DLD1 (cell line): ENCODE measurements around the gene ISL2.

Experiments
- in situ Hi-C: cut with HindIII; loops from 2 replicates; pipeline ENCODE4 v1.10.0; 2017; ENCODE audit warnings: low sequenced_read_pairs

ISL2 gene

DNA sequence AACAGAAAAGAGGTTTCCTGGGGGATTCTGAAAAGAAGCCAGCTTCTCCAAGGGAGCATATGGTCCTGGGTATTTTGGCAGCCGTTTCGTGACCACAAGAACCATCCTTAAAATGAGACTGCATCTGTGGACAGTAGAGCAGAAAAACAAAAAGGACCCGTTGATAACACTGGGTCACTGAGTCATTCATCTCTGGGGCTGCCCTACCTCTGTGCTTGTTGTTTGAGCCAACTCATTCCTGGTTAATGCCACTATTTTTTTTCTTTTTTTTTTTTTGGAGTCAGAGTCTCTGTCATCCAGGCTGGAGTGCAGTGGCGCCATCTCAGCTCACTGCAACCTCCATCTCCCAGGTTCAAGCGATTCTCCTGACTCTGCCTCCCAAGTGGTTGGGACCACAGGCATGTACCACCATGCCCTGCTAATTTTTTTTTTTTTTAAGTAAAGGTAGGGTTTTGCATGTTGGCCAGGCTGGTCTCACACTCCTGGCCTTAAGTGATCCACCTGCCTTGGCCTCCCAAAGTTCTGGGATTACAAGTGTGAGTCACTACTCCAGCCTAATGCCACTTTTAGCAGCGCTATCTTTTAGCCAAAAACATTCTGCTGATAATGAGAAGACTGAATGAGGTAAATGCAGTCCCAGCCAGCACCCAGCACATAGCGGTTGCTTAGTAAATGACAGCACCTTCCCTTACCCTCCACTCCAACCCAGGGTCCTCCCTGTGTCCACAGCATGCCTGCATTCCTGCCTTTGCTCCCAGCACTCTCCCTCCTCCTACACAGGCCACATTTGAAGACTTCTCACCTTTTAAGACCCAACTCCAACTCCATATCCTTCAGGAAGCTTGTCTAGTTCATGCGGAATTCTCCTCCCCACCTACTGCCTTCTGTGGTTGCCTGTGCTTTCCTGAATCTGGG lies 9.1 kb upstream of the ISL2 start:
- in situ Hi-C loops = no loop called here

DNA sequence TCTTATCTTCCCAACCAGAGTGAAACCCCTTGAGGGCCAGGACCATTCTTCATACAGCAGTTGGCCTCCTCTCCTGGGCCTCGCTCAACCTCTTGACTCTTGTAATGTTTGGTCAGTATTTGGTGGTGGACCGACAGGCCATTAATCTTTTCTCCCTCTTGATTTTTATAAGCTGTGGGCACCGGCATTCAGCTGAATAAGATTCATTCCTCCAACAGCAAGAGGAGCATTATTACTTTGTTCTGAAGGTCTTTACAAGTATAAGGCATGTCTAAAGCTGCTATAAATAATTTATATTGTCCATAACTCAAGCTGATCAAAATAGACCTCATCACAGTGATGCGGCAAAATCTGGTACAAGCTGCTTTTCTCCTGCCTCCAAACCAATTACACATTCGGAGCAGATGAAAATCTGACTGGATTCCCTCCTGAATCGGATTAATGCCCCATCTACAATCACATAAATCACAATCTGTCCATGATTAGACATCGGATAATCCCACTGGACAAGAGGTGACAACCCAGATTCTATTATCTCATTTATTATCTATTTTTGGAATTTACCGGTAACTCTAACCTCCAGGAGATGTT lies 8.4 kb upstream of the ISL2 start:
- in situ Hi-C loops = no loop called here

DNA sequence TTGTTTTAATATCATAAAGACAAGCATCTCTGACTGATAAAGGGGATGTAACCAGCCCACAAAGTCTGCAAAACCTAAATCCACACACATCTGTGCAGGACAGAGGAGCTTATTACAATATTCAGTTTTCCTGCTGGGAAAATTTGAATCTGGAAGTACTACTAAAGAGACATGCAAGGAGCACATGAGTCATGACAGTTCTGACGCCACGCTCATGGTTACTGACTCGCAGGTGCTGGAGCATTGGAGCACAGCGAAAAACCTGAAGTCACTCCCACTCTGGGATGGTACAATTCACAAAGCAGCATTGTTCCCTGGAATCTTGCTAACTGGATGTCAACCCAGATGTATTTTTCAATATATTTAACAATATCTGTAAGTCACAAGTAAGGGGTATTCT lies 7.6 kb upstream of the ISL2 start:
- in situ Hi-C loops = no loop called here

DNA sequence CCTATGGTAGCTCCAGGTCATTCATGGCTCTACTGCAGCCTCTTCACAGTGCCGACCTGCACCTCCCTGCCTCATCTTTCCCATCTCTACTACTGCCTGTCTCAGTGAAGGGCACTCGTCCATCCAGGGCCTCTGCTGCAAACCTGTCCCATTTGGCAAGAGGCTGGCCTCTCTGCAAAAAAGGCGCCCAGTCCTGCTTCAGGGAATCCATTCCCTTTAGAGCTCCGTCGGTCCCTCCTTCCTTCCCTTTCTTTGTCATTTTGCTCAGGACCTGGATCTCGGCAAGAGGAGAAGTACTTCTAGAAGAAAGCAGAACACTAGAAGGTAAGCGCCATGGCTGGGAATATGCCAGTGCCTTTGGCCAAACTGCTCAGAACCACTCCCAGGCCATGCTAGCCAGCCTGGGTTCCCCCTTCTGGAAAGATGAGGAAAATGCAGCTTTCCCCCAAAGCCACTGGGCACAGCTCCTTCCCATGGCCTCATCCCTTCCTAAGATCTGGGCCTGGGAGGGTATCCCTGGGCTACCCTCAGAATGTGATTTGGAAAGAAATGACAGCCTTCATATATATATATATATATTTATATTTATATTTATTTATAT lies 6.4 kb upstream of the ISL2 start:
- in situ Hi-C loops = no loop called here

DNA sequence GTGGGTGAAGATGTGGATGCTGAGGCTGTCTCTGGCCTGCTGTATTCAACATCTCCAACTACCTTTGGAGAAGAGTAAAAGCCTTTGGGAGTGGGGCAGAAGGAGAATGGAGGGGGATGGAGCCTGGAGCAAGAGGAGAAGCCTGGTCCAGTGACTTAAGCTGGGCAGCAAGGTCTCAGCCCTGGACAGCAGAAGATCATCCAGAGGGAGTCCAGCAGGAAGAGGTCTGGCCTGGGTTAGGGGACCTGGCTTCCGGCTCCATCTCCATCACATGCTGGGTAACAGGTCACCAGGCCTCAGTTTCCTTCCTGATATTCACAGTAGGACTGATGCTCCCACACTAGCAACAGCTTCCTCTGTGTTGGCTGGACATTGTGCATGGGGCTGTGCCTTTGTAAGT lies 3.8 kb upstream of the ISL2 start:
- in situ Hi-C loops = no loop called here

DNA sequence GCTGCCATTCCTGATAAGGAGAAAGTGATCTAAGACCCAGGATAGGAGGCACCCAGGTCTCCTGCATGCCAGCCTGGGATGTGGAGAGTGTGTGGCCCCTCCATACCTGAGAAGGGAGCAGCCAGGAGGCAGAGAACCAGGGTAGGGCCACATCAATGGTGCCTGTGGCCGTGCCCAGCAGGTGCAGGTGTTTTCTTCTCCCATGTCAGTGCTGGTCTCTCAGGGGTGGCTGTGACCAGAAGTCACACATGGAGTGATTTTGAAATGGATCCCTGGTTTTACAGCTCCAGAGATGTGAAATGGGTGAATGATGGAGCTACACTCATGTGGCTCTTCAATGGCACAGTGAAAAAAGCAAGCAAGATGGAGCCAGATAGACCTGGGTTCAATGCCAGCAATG lies 3.3 kb upstream of the ISL2 start:
- in situ Hi-C loops = no loop called here

DNA sequence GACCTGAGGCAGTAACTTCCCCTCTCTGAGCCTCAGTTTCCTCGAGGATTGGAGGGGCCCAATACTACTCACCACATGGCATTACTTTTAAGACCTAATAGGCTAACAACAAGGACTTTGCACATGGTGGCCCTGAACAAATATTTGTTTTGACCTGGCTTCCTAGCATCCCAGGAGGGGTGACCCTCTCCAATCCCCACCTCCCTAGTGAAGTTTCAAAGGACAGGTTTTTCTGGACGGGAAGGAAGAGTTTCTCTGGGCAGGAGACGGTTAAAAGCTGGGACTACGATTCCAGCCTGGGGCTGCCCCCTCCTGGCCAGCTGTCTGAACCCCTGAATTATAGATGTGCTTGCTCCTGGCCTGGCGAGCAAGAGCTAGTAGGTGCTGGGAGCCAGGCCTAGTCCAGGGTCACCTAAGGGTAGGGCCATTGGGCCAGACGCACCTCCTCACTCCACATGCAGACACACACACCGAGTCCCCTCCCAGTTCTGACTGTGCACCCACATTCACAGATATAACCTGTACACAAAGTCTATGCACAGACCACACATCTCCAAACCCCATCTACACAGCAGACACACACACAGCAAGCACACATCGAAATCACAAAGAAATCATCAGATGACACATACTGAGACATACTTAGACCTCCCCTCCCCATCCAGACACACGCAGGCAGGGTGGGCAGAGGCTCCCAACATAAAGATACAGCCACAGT lies 2.7 kb upstream of the ISL2 start:
- in situ Hi-C loops = no loop called here

DNA sequence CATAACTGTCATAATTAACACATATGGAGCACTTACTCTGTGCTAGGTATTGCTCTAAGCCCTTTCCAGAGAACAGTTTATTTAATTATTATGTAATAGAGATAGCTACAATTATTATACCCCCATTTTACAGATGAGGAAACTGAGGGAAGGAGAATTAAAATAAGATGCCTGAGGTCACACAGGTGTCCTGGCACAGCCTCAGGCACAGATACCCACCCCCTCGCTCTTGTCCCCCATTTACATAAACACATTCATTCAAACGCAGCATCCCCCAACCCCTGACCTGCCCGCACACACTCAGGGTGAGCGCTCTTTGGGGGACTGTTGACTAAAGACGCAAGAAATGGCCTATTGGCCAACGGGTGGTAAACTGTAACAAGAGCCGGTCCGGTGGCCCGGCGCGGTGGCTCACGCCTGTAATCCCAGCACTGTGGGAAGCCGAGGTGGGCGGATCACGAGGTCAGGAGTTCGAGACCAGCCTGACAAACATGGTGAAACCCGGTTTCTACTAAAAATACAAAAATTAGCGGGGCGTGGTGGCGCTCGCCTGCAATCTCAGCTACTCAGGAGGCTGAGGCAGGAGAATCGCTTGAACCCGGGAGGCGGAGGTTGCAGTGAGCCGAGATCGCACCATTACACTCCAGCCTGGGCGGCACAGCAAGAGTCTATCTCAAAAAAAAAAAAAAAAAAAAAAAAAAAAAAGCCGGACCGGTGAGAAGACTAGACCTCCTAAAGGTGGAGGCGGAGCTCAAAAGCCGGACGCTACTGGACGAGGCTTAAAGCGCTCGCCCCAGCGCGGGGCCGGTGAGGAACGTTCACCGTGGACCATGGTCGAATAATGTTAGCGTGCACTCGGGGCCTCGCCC lies 1.9 kb upstream of the ISL2 start:
- in situ Hi-C loops = loop anchor here (5.0 kb wide), 1 partner anchor 82 kb away; no protein-coding TSS in a partner anchor

DNA sequence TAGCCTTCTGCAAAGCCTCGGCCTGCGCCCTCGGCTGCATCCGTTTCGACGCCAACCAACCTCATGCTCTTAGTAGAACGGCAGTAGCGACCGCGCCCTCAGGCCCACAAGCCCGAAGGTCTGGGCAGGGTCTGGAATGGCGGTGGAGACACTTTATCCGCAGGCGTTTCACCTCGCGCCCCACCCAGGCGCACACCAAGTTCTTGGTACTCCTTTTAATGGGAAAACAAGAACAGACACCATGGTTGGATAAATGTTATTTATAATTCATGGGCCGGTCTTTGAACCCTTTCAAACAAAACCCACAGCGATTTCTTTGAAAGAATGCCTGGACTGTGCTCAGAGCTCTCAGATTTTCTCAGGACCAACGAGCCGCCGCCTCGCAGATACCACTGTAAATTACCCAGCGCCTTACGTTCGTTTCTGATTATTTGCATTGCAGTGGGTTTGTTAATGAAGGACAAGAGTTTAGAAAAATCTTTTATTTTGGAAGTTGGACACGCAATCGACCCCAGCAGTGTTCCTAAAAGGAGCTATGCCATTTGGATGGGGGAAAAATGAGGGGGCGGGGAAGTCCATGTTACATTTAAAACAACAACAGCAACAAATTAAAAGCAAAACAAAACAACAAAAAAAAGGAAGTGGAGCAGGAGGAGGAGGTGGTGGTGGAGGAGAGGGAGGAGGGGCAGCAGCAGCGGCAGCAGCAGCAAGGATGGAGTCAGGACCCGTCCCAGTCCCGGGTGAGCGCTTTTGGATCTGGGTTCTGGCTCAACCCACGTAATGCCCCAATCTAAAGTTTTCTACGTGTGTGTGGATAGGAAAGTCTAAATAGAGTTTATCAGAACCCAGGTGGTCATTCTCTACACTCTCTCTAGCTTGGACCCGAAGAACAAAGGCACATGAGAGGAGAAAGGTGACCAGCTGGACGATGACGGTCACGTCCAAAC lies 993 bp upstream of the ISL2 start:
- in situ Hi-C loops = loop anchor here (5.0 kb wide), 1 partner anchor 83 kb away; no protein-coding TSS in a partner anchor

DNA sequence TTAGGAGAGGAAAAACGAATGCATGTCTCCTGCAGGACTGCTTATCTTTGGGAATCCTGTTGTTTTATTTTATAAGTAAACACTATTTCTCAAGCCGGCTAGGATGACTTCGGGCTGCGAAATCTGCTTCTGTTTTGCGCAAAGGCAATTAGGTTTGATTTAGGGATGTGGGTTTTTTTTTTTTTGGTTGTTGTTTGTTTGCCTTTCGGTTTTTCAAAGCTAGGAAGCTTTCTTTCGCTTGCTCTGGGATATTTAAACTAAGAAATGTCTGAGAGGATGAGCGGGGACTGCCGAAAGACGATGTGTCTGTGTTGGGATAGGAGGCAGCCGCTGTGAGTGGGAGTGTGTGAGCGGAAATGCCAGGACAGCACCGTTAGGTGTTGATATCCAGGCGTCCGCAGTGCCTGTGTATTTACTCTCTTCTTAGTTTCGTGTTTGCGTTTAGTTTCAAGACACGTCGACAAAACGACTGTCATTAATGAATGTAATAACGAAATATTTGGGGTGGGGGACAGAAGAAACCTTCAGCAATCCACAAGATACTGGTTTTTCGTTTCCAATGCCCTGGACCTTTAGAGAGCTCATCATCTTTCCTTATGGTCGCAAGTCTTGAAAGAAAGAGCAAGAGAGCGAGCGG lies 604 bp downstream of the ISL2 start:
- in situ Hi-C loops = loop anchor here (5.0 kb wide), 1 partner anchor 85 kb away; no protein-coding TSS in a partner anchor

DNA sequence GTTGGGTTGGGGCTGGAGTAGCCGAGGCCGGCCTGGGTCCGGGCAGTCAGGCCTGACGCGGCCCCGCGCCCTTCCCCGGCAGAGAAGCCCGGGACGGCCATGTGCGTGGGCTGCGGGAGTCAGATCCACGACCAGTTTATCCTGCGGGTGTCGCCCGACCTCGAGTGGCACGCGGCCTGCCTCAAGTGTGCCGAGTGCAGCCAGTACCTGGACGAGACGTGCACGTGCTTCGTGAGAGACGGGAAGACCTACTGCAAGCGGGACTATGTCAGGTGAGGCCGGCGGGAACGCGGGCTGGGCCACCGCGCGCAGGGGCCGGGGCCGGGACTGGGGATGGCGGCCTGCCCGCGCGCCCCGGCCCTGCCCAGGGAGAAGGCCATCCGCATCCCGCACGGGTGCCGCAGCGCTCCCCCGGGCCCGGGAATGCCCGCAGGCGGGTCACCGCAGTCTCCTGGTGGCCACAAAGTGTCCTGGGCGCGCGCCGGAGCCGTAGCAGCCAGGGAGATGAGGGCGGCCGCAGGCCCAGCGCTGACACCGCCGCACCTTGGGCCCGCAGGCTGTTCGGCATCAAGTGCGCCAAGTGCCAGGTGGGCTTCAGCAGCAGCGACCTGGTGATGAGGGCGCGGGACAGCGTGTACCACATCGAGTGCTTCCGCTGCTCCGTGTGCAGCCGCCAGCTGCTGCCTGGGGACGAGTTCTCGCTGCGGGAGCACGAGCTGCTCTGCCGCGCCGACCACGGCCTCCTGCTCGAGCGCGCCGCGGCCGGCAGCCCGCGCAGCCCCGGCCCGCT lies 1.3 kb downstream of the ISL2 start:
- in situ Hi-C loops = loop anchor here (5.0 kb wide), 1 partner anchor 86 kb away; no protein-coding TSS in a partner anchor

DNA sequence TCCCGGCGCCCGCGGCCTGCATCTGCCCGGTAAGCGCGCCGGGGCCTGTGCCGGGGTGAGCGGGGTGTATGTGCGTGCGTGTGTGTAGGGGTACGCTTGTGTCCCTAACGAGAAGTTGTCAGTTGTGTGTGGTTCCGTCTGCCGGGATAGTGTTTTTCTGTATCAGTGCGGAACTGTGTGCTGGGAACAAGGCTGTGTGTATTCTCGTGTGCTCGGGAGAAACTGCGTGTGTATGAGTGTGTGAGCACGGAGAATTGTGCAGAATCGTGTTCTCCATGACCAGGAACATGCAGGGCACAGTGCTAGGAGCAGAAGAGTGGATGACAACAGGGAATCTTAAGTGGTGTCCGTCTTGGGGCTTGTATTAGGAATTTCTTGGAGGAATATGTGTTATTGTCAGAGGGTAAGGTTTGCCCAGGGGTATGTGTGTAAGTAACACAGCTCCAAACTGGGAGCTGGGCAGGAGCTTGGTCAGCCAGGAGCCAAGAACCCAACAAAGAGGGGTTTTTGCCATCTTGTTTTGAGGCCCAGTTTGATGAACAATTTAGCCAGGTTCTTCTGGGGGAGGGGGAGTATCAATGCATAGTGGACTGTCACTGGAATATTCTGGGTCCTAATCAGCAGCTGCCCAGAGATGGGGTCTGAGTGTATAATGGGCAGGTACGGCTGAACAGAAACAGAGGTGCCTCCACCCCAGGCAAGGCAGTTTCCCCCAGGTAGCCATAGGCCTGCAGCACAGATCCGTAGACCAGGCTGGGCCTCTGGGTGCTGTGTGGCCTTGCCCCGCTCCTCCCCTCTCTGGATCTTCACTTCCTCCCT lies 2.1 kb downstream of the ISL2 start:
- in situ Hi-C loops = loop anchor here (5.0 kb wide), 1 partner anchor 86 kb away; no protein-coding TSS in a partner anchor

DNA sequence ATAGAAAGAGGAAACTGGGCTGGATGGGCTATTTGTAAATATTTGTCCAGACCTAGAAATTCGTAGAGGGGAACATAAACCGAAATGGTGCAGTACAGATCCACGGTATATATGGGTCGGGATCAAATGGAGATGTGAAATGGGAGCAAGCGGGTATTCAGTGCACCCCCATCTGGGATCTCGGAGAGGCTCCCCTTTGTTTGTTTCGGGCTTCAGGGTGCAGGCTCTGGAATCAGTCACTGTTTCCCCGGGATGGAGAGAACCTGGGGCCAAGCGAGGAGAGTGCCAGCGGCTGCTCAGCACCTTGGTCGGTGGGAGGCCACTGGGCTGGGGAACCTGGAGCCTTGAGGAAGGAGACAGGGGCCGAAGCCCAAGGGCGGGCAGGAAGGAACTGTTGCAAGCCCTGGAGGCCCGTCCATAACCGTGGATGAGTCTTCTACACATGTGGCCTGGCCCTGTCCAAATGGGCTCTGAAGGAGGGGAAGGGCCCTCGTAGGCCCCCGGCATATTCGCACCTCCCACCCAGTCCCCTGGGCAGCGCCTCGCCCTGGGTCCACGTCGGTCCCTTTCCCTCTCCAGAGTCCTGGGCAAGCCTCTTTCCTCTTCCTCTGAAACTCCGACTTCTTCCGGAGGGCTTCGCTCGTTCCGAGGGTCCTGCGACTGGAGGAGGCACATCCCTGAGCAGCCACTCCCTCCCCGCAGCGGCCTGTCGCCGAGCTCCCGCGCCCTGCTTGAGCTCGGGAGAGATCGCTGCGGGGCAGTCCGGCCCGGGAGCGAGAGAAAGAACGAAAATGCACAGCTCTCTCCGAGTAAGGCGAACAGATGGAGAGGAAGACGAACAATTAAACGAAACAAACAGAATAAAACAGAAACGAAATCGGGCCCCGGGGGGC lies 3.0 kb downstream of the ISL2 start:
- in situ Hi-C loops = loop anchor here (5.0 kb wide), 1 partner anchor 87 kb away; no protein-coding TSS in a partner anchor

DNA sequence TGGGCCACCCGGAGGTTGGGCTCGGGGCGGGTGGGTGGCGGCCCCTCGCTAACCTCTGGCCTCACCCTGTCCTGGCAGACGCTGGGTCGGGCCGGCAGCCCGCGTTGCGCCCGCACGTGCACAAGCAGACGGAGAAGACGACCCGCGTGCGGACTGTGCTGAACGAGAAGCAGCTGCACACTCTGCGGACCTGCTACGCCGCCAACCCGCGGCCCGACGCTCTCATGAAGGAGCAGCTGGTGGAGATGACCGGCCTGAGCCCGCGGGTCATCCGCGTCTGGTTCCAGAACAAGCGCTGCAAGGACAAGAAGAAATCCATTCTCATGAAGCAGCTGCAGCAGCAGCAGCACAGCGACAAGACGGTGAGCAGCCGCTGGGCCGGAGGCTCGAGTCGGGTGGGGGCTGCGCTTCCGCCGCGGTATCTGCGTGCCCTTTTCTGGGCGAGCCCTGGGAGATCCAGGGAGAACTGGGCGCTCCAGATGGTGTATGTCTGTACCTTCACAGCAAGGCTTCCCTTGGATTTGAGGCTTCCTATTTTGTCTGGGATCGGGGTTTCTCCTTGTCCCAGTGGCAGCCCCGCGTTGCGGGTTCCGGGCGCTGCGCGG lies 3.7 kb downstream of the ISL2 start:
- in situ Hi-C loops = no loop called here

DNA sequence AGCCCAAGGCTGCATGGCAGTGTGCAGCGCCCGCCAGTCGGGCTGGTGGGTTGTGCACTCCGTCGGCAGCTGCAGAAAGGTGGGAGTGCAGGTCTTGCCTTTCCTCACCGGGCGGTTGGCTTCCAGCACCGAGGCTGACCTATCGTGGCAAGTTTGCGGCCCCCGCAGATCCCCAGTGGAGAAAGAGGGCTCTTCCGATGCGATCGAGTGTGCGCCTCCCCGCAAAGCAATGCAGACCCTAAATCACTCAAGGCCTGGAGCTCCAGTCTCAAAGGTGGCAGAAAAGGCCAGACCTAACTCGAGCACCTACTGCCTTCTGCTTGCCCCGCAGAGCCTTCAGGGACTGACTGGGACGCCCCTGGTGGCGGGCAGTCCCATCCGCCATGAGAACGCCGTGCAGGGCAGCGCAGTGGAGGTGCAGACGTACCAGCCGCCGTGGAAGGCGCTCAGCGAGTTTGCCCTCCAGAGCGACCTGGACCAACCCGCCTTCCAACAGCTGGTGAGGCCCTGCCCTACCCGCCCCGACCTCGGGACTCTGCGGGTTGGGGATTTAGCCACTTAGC lies 4.3 kb downstream of the ISL2 start:
- in situ Hi-C loops = no loop called here
